ENCODE data around the gene NPAS3.

DNA sequence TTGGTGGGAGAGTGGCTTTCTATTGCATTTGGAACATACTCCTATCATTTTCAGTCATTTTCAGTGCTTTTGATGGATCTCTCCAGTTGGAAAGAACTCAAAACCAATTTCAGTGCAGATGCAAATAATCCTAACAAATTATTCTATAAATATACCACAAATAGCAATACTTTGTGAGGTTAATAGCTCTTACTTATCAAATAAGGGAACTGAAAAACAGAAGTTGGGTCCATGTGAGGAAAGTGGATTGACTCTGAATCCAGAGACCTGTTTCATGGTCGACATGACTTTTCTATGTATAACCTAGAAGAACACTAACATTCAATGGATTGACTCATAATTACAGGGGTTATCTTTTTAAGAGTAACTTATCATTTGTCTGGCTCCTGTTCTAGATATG, 763.6 kb downstream of the NPAS3 start:
- TF ChIP-seq, protein P1, sequence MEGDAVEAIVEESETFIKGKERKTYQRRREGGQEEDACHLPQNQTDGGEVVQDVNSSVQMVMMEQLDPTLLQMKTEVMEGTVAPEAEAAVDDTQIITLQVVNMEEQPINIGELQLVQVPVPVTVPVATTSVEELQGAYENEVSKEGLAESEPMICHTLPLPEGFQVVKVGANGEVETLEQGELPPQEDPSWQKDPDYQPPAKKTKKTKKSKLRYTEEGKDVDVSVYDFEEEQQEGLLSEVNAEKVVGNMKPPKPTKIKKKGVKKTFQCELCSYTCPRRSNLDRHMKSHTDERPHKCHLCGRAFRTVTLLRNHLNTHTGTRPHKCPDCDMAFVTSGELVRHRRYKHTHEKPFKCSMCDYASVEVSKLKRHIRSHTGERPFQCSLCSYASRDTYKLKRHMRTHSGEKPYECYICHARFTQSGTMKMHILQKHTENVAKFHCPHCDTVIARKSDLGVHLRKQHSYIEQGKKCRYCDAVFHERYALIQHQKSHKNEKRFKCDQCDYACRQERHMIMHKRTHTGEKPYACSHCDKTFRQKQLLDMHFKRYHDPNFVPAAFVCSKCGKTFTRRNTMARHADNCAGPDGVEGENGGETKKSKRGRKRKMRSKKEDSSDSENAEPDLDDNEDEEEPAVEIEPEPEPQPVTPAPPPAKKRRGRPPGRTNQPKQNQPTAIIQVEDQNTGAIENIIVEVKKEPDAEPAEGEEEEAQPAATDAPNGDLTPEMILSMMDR (IDR thresholded peaks at IDR 0.05; ENCODE audit: low read length) = no peak
- TF ChIP-seq EZH2 (optimal IDR thresholded peaks at IDR 0.05; ENCODE audit: low read depth, low read length) = no peak
- TF ChIP-seq EZH2phosphoT487 (IDR thresholded peaks at IDR 0.05; ENCODE audit: low read length) = no peak
